T-helper 22 cell (primary cell): Measurements from ENCODE around the gene HTR3D.
"Not testable (repeated sequence)": the region's sequence is repeated elsewhere in the genome, so short reads cannot be mapped to it uniquely, and the experiment has no call there.

Experiments used
- DNase-seq: peaks from one replicate; pipeline ENCODE4 v3.0.0-alpha.2; 2020; ENCODE audit warnings: low read depth

The HTR3D gene

GRCh38 chr3:184071142-184071541 is 39.6 kb downstream of the HTR3D start:
- DNase-seq: not testable (repeated sequence)

DNA sequence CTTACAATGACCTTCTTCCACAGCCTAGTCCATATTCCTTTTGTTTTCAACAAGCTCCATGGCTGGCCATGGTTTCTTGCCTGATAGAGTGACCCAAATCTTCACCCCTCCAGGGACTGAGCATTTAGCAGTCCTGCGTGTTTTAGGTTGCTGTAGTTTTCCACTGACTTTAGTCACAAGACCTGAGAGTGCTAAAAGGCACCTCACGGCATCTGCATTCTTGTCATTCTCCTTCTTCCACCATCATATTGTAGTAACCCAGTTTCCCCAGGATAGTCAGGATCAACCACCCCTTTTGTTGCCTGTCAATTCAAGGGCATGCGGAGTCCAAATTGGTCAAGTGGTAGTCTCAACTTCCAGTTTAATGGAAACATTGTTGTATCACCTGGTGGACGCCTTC is 42.1 kb downstream of the HTR3D start:
- DNase-seq: no peak

DNA sequence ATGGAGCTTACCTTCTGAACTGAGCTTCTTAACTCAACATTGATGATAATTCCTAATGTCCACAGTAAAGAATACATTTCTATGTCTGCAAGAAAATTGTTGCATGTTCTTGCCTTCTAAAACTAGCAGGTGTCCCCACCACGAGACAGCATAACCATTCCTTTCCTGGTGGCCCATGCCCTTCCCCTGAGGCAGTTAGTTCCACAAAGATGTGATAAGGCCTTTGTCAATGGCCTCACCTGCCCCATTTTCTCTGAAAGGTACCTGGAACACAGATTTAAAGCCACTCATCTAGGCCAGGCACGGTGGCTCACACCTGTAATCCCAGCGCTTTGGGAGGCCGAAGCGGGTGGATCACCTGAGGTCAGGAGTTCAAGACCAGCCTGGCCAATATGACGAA is 44.4 kb downstream of the HTR3D start:
- no peak for DNase-seq

GRCh38 chr3:184077881-184078280 is 46.3 kb downstream of the HTR3D start:
- DNase-seq: no peak

GRCh38 chr3:184078851-184079250 is 47.3 kb downstream of the HTR3D start:
- no peak for DNase-seq

DNA sequence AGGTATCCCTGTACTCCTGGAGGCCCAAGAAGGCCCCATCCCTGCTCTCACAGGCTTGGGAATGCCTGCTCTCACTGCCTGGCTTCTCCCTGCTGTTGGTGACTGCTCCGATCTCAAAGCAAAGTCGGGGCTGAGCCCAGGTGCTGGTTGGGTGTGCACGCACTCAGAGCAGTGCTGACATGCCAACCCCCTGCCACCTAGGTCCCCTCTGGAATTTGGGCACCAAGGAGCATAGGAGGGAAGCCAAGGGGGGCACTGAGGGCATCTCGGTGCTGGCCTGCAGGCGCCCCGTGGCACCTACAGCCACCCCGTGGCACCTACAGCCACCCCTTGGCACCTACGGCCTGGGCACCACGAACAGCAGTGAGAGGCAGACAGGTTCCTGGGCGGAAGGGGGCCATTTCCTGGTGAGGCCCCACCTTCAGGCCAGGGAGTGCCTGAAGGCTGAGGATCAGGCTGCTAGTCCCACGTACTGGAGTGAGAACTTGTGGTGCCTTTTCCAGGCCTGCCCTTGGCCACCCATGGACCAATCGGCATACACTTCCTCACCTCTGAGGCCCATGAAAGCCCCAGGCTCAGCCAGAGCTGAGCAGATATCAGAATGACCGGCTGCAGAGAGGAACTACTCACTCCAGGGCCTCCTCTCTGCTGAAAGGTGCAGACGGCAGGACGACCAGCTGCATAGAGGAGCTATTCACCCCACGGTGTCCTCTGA is 49.7 kb downstream of the HTR3D start:
- no peak for DNase-seq

- no peak for DNase-seq
Measured at GRCh38 chr3:184082034-184082433, 50.5 kb downstream of the HTR3D start.

DNA sequence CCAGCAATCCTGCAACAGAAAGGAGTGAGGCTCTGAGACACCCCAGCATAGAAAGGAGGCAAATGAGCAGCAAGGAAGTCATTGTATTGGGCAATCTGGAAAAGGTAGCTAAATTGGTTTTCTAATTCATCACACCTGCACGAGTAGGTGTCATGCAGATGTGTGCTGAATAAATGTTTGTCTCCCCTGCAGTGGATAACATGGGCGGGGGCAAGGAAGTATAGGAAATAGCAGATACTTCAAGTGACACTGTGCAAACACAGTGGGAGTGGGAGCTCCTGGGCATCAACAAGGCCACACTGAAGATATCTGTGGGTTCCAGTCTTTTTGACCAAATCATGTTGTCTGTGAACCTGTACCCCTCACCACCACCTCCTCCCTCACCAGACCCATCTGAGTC is 50.9 kb downstream of the HTR3D start:
- no peak for DNase-seq

DNA sequence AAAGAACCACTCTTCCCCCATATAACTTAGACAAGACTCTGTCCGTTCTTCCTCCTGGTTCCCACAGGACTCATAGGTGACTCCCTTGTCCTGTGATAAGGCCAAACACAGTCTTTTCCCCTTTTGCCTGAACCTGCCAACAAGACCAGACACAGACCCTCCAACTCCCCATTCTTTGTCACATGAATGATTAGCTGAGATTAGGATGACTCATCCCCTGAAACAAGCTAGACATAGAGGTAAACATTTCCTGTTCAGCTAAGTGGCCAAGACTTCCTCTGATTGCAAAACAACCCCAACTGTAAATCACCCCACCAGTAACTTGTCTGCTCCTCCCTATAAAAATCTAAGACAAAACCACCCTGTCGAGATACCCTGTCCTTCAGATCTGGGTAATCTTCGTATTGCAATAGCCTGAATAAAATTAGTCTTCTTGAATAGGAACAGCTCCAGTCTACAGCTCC is 53.9 kb downstream of the HTR3D start:
- no peak for DNase-seq
